Transverse colon (tissue), 4 donors: ENCODE measurements around the gene CACNA2D4. TPM values are rescaled to one million over a fixed set of nuclear protein-coding genes. Genes with fewer than 3 reads are reported as not detected.

ENCODE experiments used
- DNase-seq: peaks from one replicate; pipeline ENCODE4 v3.0.0-alpha.2; 2019
- H3K27ac ChIP-seq, 4 donors: fragments of 200-600 bp; sonication (generic); 2 replicates each; pipeline ENCODE4 v1.5.1; 2016 to 2018; ENCODE audit warnings: inconsistent platforms in 4 of 4
- H3K27me3 ChIP-seq: fragments of 200-600 bp; sonication (generic); 2 replicates; pipeline ENCODE4 v1.5.1; 2017; ENCODE audit warnings: inconsistent platforms
- H3K36me3 ChIP-seq, 4 donors: fragments of 200-600 bp; sonication (generic); 2 replicates each; pipeline ENCODE4 v1.5.1; 2017 to 2019; ENCODE audit warnings: inconsistent platforms in 4 of 4
- H3K4me1 ChIP-seq, 4 donors: fragments of 200-600 bp; sonication (generic); 2 replicates each; pipeline ENCODE4 v1.5.1; 2017 to 2020; ENCODE audit warnings: inconsistent platforms in 4 of 4
- H3K4me3 ChIP-seq, 4 donors: fragments of 200-600 bp; sonication (generic); 1 replicate in 1 of 4; 2 replicates in 3 of 4; pipeline versions ENCODE4 v1.5.1 to v1.6.1; 2017 to 2019; ENCODE audit warnings: inconsistent platforms in 4 of 4
- H3K9me3 ChIP-seq, 2 donors: fragments of 200-600 bp; sonication (generic); 2 replicates each; pipeline ENCODE4 v1.5.1; 2017 to 2019; ENCODE audit warnings: inconsistent platforms in 2 of 2
- CTCF ChIP-seq, 5 experiments: fragments of 200-600 bp in 3 of 5; fragments of 450-650 bp in 2 of 5; sonication (generic) in 3 of 5; IDR thresholded peaks; 1 replicate in 2 of 5; 2 replicates in 3 of 5; pipeline ENCODE4 v1.5.1; 2016 to 2017; ENCODE audit warnings: antibody characterized with exemption in 5 of 5, inconsistent platforms in 3 of 5, mild to moderate bottlenecking in 2 of 5, moderate library complexity in 1 of 5
- EP300 ChIP-seq: sonication (generic); formaldehyde crosslinking; IDR thresholded peaks from one replicate; pipeline ENCODE4 v1.6.1; 2017; ENCODE audit warnings: antibody characterized with exemption, low read depth
- POLR2A ChIP-seq: fragments of 450-650 bp; IDR thresholded peaks from one replicate; pipeline ENCODE4 v1.6.1; 2016; ENCODE audit warnings: antibody characterized with exemption, mild to moderate bottlenecking, moderate library complexity
- POLR2AphosphoS5 ChIP-seq, 3 donors: sonication (generic); formaldehyde crosslinking; IDR thresholded peaks; one replicate each; pipeline ENCODE4 v1.6.1; 2016; ENCODE audit warnings: antibody characterized with exemption in 3 of 3
- WGBS, 2 donors: methylation state at CpG; one replicate each; pipeline ENCODE4 v1.1.5; 2018; ENCODE audit warnings: low coverage in 1 of 2; 5-methylcytosine and 5-hydroxymethylcytosine counted together
- in situ Hi-C, 4 donors: fragments of 200-750 bp; cut with MboI; loops; one replicate each; pipeline versions ENCODE4 v1.15.0 to v1.15.1; 2017; ENCODE audit warnings: low sequenced_read_pairs in 3 of 4, low pct_ligation_motif_present in 1 of 4, low pct_unique_long_range_greater_than_20kb in 1 of 4
- intact Hi-C: fragments of 100-400 bp; cut with DNase I; formaldehyde crosslinking; loops from one replicate; pipeline ENCODE4 v1.15.1; 2023; ENCODE audit warnings: low total_unique reads
- total RNA-seq, 4 donors: library from RNA; depleted of rRNA; stranded (reverse); fragments of >200 nt; gene quantifications; one replicate each; pipeline ENCODE4 v1.1.0, GENCODE V29; 2016

Gene CACNA2D4
- total RNA-seq, 4 donors from 2014 or later = 6.5 to 22.8 (median 7.2) TPM; not detected in 1

- in situ Hi-C loops = no loop called here
- TF ChIP-seq EP300 = no peak
- no peak for TF ChIP-seq POLR2AphosphoS5 (IDR thresholded peaks at IDR 0.05)
- no peak for TF ChIP-seq POLR2A
- no peak for TF ChIP-seq CTCF (IDR thresholded peaks at IDR 0.05)
- DNase-seq = no peak
- intact Hi-C loops = no loop called here
- Histone ChIP-seq H3K4me1 (no peaks in the 10 kb centered on the region), H3K9me3 (no peaks in the 10 kb centered on the region), H3K4me3 (no peak overlapping the region), H3K27me3 (no peaks in the 10 kb centered on the region), H3K36me3 (peaks cover 0 to 19% (median 7%) of the 10 kb centered on the region in 4 donors), H3K27ac (no peak overlapping the region)
- WGBS, 2 donors = 85 to 95% methylated on average over 3 of the region's 3 CpGs
Observed at GRCh38 chr12:1956716-1957115, 38.3 kb upstream of the CACNA2D4 start.

GRCh38 chr12:1949771-1950470 is 31.5 kb upstream of the CACNA2D4 start:
- Histone ChIP-seq H3K4me1 (peaks cover 6 to 21% (median 10%) of the 10 kb centered on the region in 4 donors), H3K9me3 (no peaks in the 10 kb centered on the region), H3K27me3 (no peaks in the 10 kb centered on the region), H3K4me3 (no peak overlapping the region), H3K27ac (peak overlapping the region; percentile 68 to 86 (median 82)), H3K36me3 (peaks cover 0 to 37% (median 15%) of the 10 kb centered on the region in 4 donors)
- intact Hi-C loops = loop anchor here (10.0 kb wide), 1 partner anchor 635 kb away; no protein-coding TSS in a partner anchor
- DNase-seq = no peak
- WGBS, 2 donors = 72 to 74% methylated on average over 6 to 15 of the region's 15 CpGs
- in situ Hi-C loops = no loop called here
- TF ChIP-seq POLR2A = no peak
- no peak for TF ChIP-seq CTCF (IDR thresholded peaks at IDR 0.05)
- peak in 2 of 3 donors; percentile 25 to 65 for TF ChIP-seq POLR2AphosphoS5 (IDR thresholded peaks at IDR 0.05)
- no peak for TF ChIP-seq EP300

- H3K27me3 ChIP-seq = no peaks in the 10 kb centered on the region
- DNase-seq = no peak
- no peaks in the 10 kb centered on the region for H3K9me3 ChIP-seq
- intact Hi-C loops = loop anchor here (10.0 kb wide), 1 partner anchor 636 kb away; no protein-coding TSS in a partner anchor
- 50 to 74% methylated on average over 4 to 11 of the region's 11 CpGs for WGBS, 2 donors
- H3K4me3 ChIP-seq = no peak overlapping the region
- H3K36me3 ChIP-seq = peaks cover 0 to 37% (median 16%) of the 10 kb centered on the region in 4 donors
- peak overlapping the region; percentile 68 to 86 (median 82) for H3K27ac ChIP-seq
- TF ChIP-seq POLR2AphosphoS5 (IDR thresholded peaks at IDR 0.05) (no peak), POLR2A (no peak), EP300 (no peak), CTCF (IDR thresholded peaks at IDR 0.05) (no peak)
- in situ Hi-C loops = no loop called here
- H3K4me1 ChIP-seq = peaks cover 6 to 21% (median 10%) of the 10 kb centered on the region in 4 donors
Observed at GRCh38 chr12:1948883-1949282, 30.4 kb upstream of the CACNA2D4 start.

GRCh38 chr12:1947081-1947480 is 28.6 kb upstream of the CACNA2D4 start:
- WGBS, 2 donors = 0 to 19% methylated on average over 1 of the region's 1 CpG
- Histone ChIP-seq H3K36me3 (peaks cover 0 to 23% (median 11%) of the 10 kb centered on the region in 4 donors), H3K27me3 (no peaks in the 10 kb centered on the region), H3K9me3 (no peaks in the 10 kb centered on the region), H3K4me3 (no peak overlapping the region), H3K4me1 (peaks cover 6 to 21% (median 10%) of the 10 kb centered on the region in 4 donors), H3K27ac (peak overlapping the region in 3 of 4 donors; percentile 82 to 86 (median 83))
- intact Hi-C loops = loop anchor here (10.0 kb wide), 1 partner anchor 638 kb away; no protein-coding TSS in a partner anchor
- TF ChIP-seq EP300 (no peak), POLR2A (no peak), POLR2AphosphoS5 (IDR thresholded peaks at IDR 0.05) (no peak), CTCF (IDR thresholded peaks at IDR 0.05) (no peak)
- in situ Hi-C loops = no loop called here
- DNase-seq = no peak
